ENCODE results near the gene DNAJC11.

The DNAJC11 gene

DNA sequence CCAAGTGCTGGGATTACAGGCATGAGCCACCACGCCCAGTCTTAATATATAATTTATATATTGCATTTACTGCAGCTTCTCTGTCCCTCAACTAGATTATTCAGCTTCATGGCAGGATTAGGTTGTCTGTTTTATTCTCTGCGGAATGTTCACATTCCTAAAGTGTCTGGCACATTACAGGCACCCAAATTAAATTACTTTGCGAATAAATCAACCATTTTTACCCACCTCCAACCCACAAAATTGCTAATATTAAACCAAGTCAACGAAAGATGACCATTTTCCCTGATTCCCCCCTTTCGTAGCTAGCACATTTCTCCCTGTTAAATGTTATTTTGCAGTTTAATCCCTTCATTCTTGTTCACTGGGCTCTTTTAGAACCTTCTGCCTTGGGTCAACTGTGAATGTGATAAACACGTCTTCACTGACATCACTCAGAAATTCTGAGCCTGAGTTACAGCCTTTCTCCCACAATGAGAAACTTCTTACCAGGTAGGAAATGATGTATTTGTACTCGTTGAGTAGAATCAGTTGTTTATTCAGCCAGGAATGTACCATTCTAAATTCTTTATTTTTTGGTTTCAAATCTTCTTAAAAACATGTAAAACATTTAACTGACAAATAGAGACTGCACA, 41.1 kb downstream of the DNAJC11 start:
- no peaks in the 10 kb centered on the region for H3K4me1 ChIP-seq (ENCODE audit: control insufficient read depth in 1 of 2, insufficient read depth in 1 of 2, low read depth in 1 of 2, low read length in 1 of 2)
- H3K27ac ChIP-seq, result no peak overlapping the region
- H3K4me3 ChIP-seq (ENCODE audit: low read depth in 1 of 2, low read length in 1 of 2), result no peak overlapping the region
- TF ChIP-seq, protein P1, sequence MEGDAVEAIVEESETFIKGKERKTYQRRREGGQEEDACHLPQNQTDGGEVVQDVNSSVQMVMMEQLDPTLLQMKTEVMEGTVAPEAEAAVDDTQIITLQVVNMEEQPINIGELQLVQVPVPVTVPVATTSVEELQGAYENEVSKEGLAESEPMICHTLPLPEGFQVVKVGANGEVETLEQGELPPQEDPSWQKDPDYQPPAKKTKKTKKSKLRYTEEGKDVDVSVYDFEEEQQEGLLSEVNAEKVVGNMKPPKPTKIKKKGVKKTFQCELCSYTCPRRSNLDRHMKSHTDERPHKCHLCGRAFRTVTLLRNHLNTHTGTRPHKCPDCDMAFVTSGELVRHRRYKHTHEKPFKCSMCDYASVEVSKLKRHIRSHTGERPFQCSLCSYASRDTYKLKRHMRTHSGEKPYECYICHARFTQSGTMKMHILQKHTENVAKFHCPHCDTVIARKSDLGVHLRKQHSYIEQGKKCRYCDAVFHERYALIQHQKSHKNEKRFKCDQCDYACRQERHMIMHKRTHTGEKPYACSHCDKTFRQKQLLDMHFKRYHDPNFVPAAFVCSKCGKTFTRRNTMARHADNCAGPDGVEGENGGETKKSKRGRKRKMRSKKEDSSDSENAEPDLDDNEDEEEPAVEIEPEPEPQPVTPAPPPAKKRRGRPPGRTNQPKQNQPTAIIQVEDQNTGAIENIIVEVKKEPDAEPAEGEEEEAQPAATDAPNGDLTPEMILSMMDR (IDR thresholded peaks at IDR 0.05), result no peak
- no peaks in the 10 kb centered on the region for H3K27me3 ChIP-seq
- no peaks in the 10 kb centered on the region for H3K9me3 ChIP-seq
- H3K36me3 ChIP-seq, result peaks cover 5% of the 10 kb centered on the region

DNA sequence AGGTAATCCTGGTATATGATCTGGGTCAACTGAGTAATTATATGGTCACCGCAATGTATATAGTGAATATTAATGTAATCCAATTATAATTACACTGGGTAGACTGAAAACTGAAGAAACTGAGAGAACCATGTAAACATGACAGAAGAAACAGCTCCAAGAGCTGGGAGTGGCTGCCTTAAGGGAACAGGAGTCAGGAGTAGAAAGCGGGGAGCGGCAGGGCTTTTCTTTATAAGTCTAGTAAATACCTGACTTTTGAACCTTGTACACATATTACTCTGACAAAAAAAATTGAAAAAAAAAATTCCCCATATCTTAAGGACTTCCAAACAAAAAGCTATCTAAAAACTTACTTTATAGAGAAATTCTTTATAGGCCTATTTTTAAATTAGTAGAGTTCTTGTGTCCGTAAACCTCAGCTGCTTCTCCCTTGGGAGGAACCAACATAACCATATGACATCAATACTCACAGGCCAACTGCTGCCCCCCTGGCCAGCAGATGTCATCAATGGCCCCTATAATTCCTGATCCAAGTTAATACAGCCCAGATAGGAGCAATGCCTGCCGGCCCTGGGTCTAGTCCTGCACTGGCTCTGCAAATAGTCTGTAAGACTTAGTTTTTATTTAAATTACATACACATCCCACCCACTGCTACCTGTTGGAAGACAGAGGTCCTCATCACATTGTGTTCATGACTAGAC, 43.1 kb downstream of the DNAJC11 start:
- TF ChIP-seq, protein P1 (IDR thresholded peaks at IDR 0.05), result no peak
- Histone ChIP-seq H3K4me3 (ENCODE audit: low read depth in 1 of 2, low read length in 1 of 2) (no peak overlapping the region), H3K36me3 (no peaks in the 10 kb centered on the region), H3K9me3 (no peaks in the 10 kb centered on the region), H3K4me1 (ENCODE audit: control insufficient read depth in 1 of 2, insufficient read depth in 1 of 2, low read depth in 1 of 2, low read length in 1 of 2) (peaks cover 1% of the 10 kb centered on the region in 2 experiments), H3K27ac (no peak overlapping the region), H3K27me3 (no peaks in the 10 kb centered on the region)

DNA sequence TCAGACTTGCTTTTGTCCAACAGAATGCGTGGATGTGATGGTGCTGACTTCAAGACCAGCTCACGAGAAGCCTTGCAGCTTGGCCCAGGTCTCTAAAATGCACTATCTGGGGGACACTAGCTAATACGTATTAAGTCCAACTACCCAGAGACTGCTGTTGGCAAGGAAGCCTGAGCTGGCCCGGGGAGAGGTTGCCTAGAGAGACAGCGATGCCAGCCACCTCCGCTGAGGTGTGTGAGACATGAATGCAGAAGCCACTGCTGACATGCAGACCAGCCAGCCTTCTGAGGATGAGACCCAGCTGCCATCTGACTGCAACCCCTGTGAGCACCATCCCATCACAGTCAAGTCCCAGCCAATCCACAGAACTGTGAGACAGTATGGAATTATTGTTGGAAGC, 44.5 kb downstream of the DNAJC11 start:
- Histone ChIP-seq H3K4me3 (ENCODE audit: low read depth in 1 of 2, low read length in 1 of 2) (no peak overlapping the region), H3K4me1 (ENCODE audit: control insufficient read depth in 1 of 2, insufficient read depth in 1 of 2, low read depth in 1 of 2, low read length in 1 of 2) (peaks cover 9 to 11% of the 10 kb centered on the region in 2 experiments), H3K36me3 (no peaks in the 10 kb centered on the region), H3K27ac (no peak overlapping the region), H3K9me3 (no peaks in the 10 kb centered on the region), H3K27me3 (no peaks in the 10 kb centered on the region)
- TF ChIP-seq, protein P1 (IDR thresholded peaks at IDR 0.05), result no peak

DNA sequence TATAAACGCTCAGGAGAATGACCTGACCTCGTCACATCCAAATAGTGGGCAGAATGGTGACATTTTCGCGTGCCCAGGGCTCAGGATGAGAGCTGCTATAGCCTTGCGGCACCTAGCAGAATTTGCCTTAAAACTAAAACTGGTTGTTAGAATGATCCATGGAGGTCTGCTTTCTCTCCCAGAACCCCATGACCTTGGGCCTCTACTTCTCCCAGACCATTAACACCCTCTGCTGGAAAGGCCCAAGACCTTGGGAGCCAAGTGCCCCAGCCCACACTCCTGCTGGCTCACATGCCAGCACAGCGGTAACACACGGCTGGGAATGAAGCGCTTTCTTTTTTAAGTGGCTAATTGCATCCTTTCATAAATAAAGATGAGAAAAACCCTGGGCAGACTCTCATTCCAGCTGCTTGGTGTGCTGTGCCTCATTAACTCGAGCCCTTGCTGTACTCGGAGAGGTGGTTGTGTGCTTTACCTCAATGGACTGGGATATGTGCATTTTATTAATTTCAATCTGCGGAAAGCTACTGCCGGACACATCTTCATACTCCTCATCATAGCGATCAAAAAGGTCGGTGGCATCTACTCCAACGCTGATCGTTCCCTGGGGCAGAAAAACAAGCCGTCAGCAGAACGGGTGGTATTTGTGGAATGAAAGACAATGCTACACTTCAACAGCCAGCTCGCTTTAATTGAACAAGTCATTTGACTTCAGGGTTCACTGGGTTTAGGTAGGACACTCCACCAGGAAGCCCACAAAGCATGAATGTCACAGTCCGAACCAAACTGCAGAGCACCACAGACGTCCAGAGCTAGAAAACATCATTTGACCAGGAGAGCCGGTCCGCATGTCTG, 48.0 kb downstream of the DNAJC11 start:
- Histone ChIP-seq H3K4me3 (ENCODE audit: low read depth in 1 of 2, low read length in 1 of 2) (no peak overlapping the region), H3K4me1 (ENCODE audit: control insufficient read depth in 1 of 2, insufficient read depth in 1 of 2, low read depth in 1 of 2, low read length in 1 of 2) (peaks cover 9 to 11% of the 10 kb centered on the region in 2 experiments), H3K36me3 (peaks cover 5% of the 10 kb centered on the region), H3K9me3 (no peaks in the 10 kb centered on the region), H3K27me3 (no peaks in the 10 kb centered on the region), H3K27ac (no peak overlapping the region)
- TF ChIP-seq, protein P1 (IDR thresholded peaks at IDR 0.05), result no peak

DNA sequence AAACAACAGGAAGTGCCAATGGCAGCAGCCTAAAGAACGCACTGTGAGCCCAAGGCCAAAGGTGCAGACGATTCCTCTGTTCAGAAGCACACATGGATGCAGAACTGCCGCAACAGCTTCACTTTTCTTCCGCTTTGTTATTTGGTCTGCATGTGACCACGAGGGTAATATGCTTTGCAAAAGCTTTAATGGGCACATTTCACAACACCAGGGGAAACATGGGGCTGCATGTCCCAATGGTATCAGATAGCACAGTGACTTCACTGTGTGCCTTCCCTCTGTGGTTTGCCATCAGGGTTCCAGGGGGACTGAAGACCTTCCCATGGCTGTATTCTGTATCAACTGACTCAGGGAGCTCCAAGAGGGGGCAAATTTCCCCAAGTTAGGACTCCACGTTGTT, 48.6 kb downstream of the DNAJC11 start:
- Histone ChIP-seq H3K27me3 (no peaks in the 10 kb centered on the region), H3K27ac (no peak overlapping the region), H3K36me3 (peaks cover 5% of the 10 kb centered on the region), H3K4me3 (ENCODE audit: low read depth in 1 of 2, low read length in 1 of 2) (no peak overlapping the region), H3K9me3 (no peaks in the 10 kb centered on the region), H3K4me1 (ENCODE audit: control insufficient read depth in 1 of 2, insufficient read depth in 1 of 2, low read depth in 1 of 2, low read length in 1 of 2) (peaks cover 9 to 11% of the 10 kb centered on the region in 2 experiments)
- TF ChIP-seq, protein P1 (IDR thresholded peaks at IDR 0.05), result no peak
